ENCODE data around the gene ZFP62.

Gene ZFP62

GRCh38 chr5:180853121-180853847 lies 7.8 kb downstream of the ZFP62 start:
- no peak for TF ChIP-seq CTCF (conservative IDR thresholded peaks at IDR 0.05; ENCODE audit: low read length)
- DNase-seq (ENCODE audit: low read depth), result no peak

GRCh38 chr5:180852495-180852894 lies 8.6 kb downstream of the ZFP62 start:
- H3K4me3 ChIP-seq (ENCODE audit: low read length), result no peak overlapping the region
- no peak for DNase-seq (ENCODE audit: low read depth)
- no peak for TF ChIP-seq CTCF (conservative IDR thresholded peaks at IDR 0.05; ENCODE audit: low read length)

More at GRCh38 chr5:180853121-180853847, 7.8 kb downstream of the ZFP62 start:
- no peak overlapping the region for H3K4me3 ChIP-seq (ENCODE audit: low read length)

- DNase-seq (ENCODE audit: low read depth), result no peak
- H3K4me3 ChIP-seq (ENCODE audit: low read length), result no peak overlapping the region
- TF ChIP-seq CTCF (conservative IDR thresholded peaks at IDR 0.05; ENCODE audit: low read length), result no peak
Measured at GRCh38 chr5:180850434-180851078, 10.5 kb downstream of the ZFP62 start.

GRCh38 chr5:180849827-180850226 lies 11.2 kb downstream of the ZFP62 start:
- H3K4me3 ChIP-seq (ENCODE audit: low read length), result no peak overlapping the region
- no peak for DNase-seq (ENCODE audit: low read depth)
- TF ChIP-seq CTCF (conservative IDR thresholded peaks at IDR 0.05; ENCODE audit: low read length), result no peak

- no peak for TF ChIP-seq CTCF (conservative IDR thresholded peaks at IDR 0.05; ENCODE audit: low read length)
- no peak for DNase-seq (ENCODE audit: low read depth)
- no peak overlapping the region for H3K4me3 ChIP-seq (ENCODE audit: low read length)
Measured at GRCh38 chr5:180848878-180849277, 12.2 kb downstream of the ZFP62 start.

GRCh38 chr5:180848265-180848664 lies 12.8 kb downstream of the ZFP62 start:
- no peak overlapping the region for H3K4me3 ChIP-seq (ENCODE audit: low read length)
- no peak for TF ChIP-seq CTCF (conservative IDR thresholded peaks at IDR 0.05; ENCODE audit: low read length)
- DNase-seq (ENCODE audit: low read depth), result no peak

- TF ChIP-seq CTCF (conservative IDR thresholded peaks at IDR 0.05; ENCODE audit: low read length), result no peak
- no peak for DNase-seq (ENCODE audit: low read depth)
- H3K4me3 ChIP-seq (ENCODE audit: low read length), result no peak overlapping the region
Measured at GRCh38 chr5:180847026-180847425, 14.1 kb downstream of the ZFP62 start.
